GM11168 (cell line): Measurements from ENCODE around the gene OCA2.

ENCODE experiments used
- in situ Hi-C: fragments of 300-500 bp; cut with MboI; formaldehyde crosslinking; loops from one replicate; pipeline ENCODE4 v1.12.0; 2022; ENCODE audit warnings: low sequenced_read_pairs; ENCODE audit not compliant: unreplicated experiment

The OCA2 gene

GRCh38 chr15:28006116-28006905 is 92.8 kb downstream of the OCA2 start:
- in situ Hi-C loops, result no loop called here

GRCh38 chr15:28005004-28005527 is 94.0 kb downstream of the OCA2 start:
- in situ Hi-C loops, result no loop called here

GRCh38 chr15:28004143-28005003 is 94.7 kb downstream of the OCA2 start:
- in situ Hi-C loops, result no loop called here

- in situ Hi-C loops, result no loop called here
Observed at GRCh38 chr15:28003302-28004037, 95.6 kb downstream of the OCA2 start.

- in situ Hi-C loops, result no loop called here
Observed at GRCh38 chr15:28002867-28003266, 96.2 kb downstream of the OCA2 start.

GRCh38 chr15:28002136-28002861 is 96.8 kb downstream of the OCA2 start:
- in situ Hi-C loops, result no loop called here

GRCh38 chr15:28001641-28002040 is 97.5 kb downstream of the OCA2 start:
- in situ Hi-C loops, result no loop called here

GRCh38 chr15:27993996-27994780 is 104.9 kb downstream of the OCA2 start:
- in situ Hi-C loops, result no loop called here

GRCh38 chr15:27993544-27993943 is 105.6 kb downstream of the OCA2 start:
- in situ Hi-C loops, result no loop called here

GRCh38 chr15:27990521-27991515 is 108.3 kb downstream of the OCA2 start:
- in situ Hi-C loops, result no loop called here

- in situ Hi-C loops, result no loop called here
Observed at GRCh38 chr15:27989838-27990237, 109.3 kb downstream of the OCA2 start.

- in situ Hi-C loops, result no loop called here
Observed at GRCh38 chr15:27989427-27989826, 109.7 kb downstream of the OCA2 start.

GRCh38 chr15:27985099-27985498 is 114.0 kb downstream of the OCA2 start:
- in situ Hi-C loops, result no loop called here

- in situ Hi-C loops, result no loop called here
Observed at GRCh38 chr15:27983496-27983895, 115.6 kb downstream of the OCA2 start.

- in situ Hi-C loops, result no loop called here
Observed at GRCh38 chr15:27977696-27978095, 121.4 kb downstream of the OCA2 start.

GRCh38 chr15:27973886-27974285 is 125.2 kb downstream of the OCA2 start:
- in situ Hi-C loops, result no loop called here

- in situ Hi-C loops, result no loop called here
Observed at GRCh38 chr15:27970661-27971392, 128.3 kb downstream of the OCA2 start.
